GM12878 (cell line): Measurements from ENCODE around the gene GTSF1L. TPM values are rescaled to one million over a fixed set of nuclear protein-coding genes. Genes with fewer than 3 reads are reported as not detected.

Experiments
- ATAC-seq: fragments of 200-7000 bp; cut with Tn5 transposase; 3 replicates; pipeline ENCODE4 v1.9.1; 2020; ENCODE audit warnings: mild to moderate bottlenecking, moderate library complexity
- BruUV-seq: library from RNA; stranded (reverse); fragments of 400-500 nt; replicated peaks from 2 replicates; lab custom pipeline; 2021; lab: Mats Ljungman, UMichigan
- CTCF ChIA-PET: fragments of 300-600 bp; sonication (Branson Sonifier 250); formaldehyde crosslinking; extraction: SDS; loops from one replicate; lab custom pipeline; 2021; ENCODE audit warnings: inconsistent platforms; lab: Yijun Ruan, JAX
- POLR2A ChIA-PET: fragments of 350-600 bp; formaldehyde crosslinking; extraction: SDS; loops from one replicate; lab custom pipeline; 2021; ENCODE audit warnings: inconsistent platforms; lab: Charles Lee
- RAD21 ChIA-PET: fragments of 300-600 bp; sonication (Branson Sonifier 250); formaldehyde crosslinking; loops from one replicate; lab custom pipeline; 2023; ENCODE audit warnings: antibody characterized with exemption; ENCODE audit not compliant: unreplicated experiment; lab: Charles Lee
- SMC1A ChIA-PET: fragments of 300-600 bp; sonication (Branson Sonifier 250); formaldehyde crosslinking; loops from one replicate; lab custom pipeline; 2023; ENCODE audit not compliant: unreplicated experiment, uncharacterized antibody; lab: Charles Lee
- DNase-seq: peaks from one replicate; pipeline ENCODE4 v3.0.0-alpha.2; 2011; ENCODE audit warnings: low read depth, low spot score
- FAIRE-seq: peaks from 3 replicates; lab custom pipeline; 2011; peaks lifted over from hg19 to GRCh38; lab: Jason Lieb, UNC
- H2AFZ ChIP-seq: 2 replicates; pipeline ENCODE4 v1.6.0; 2011; ENCODE audit warnings: low read depth, low read length, control low read depth; ENCODE audit not compliant: control insufficient read depth
- H3K27ac ChIP-seq: 2 replicates; pipeline ENCODE4 v1.5.1; 2011; ENCODE audit warnings: control low read depth; ENCODE audit not compliant: control insufficient read depth, insufficient read depth
- H3K27me3 ChIP-seq, 2 experiments: replicated peaks in 1 of 2; 2 replicates each; pipeline versions ENCODE4 v1.6.0 to v1.6.1; 2011; ENCODE audit warnings: low read length in 1 of 2; ENCODE audit not compliant: control insufficient read depth in 2 of 2, insufficient read depth in 2 of 2
- H3K36me3 ChIP-seq, 2 experiments: 2 replicates each; pipeline ENCODE4 v1.5.1; 2011; ENCODE audit warnings: low read length in 1 of 2; ENCODE audit not compliant: control insufficient read depth in 2 of 2, insufficient read depth in 2 of 2
- H3K4me1 ChIP-seq: 2 replicates; pipeline ENCODE4 v1.6.1; 2011; ENCODE audit warnings: mild to moderate bottlenecking, low read length, moderate library complexity, mixed read lengths; ENCODE audit not compliant: control insufficient read depth, insufficient read depth
- H3K4me2 ChIP-seq: 2 replicates; pipeline ENCODE4 v1.6.0; 2011; ENCODE audit warnings: control low read depth; ENCODE audit not compliant: control insufficient read depth, insufficient read depth
- H3K4me3 ChIP-seq: fragments of 200-600 bp; sonication (generic); 2 replicates; pipeline ENCODE4 v1.5.1; 2016
- H3K79me2 ChIP-seq: 2 replicates; pipeline ENCODE4 v1.6.0; 2011; ENCODE audit warnings: low read length; ENCODE audit not compliant: control insufficient read depth, insufficient read depth
- H3K9ac ChIP-seq: 2 replicates; pipeline ENCODE4 v1.8.0; 2011; ENCODE audit warnings: low read length, control low read depth, mixed read lengths; ENCODE audit not compliant: control insufficient read depth, insufficient read depth
- H3K9me3 ChIP-seq: replicated peaks from 3 replicates; pipeline ENCODE4 v1.5.1; 2011; ENCODE audit warnings: mild to moderate bottlenecking, low read length; ENCODE audit not compliant: control insufficient read depth, insufficient read depth
- H4K20me1 ChIP-seq: 2 replicates; pipeline ENCODE4 v1.6.0; 2011; ENCODE audit not compliant: control insufficient read depth, insufficient read depth
- ATF7 ChIP-seq: fragments of 450-650 bp; IDR thresholded peaks from 2 replicates; pipeline ENCODE4 v1.6.1; 2016; ENCODE audit warnings: low read depth, mild to moderate bottlenecking
- CTCF ChIP-seq, 3 experiments: IDR thresholded peaks in 2 of 3; conservative IDR thresholded peaks in 1 of 3; 2 replicates each; pipeline ENCODE4 v1.5.1; 2011; ENCODE audit warnings: low read depth in 3 of 3, low read length in 3 of 3, mild to moderate bottlenecking in 3 of 3, control low read depth in 2 of 3, moderate library complexity in 2 of 3, inconsistent platforms in 1 of 3, mixed read lengths in 1 of 3; ENCODE audit not compliant: control insufficient read depth in 2 of 3, insufficient read depth in 1 of 3; ENCODE audit errors: extremely low read depth in 1 of 3
- E2F4 ChIP-seq: IDR thresholded peaks from 2 replicates; pipeline ENCODE4 v1.6.1; 2012; ENCODE audit warnings: low read depth, low read length, improper control_type of control experiment
- HDAC6 ChIP-seq: fragments of 200-600 bp; sonication (generic); IDR thresholded peaks from one replicate; pipeline ENCODE4 v1.8.0; 2017; ENCODE audit warnings: antibody characterized with exemption; ENCODE audit not compliant: unreplicated experiment
- MEF2B ChIP-seq: fragments of 450-650 bp; IDR thresholded peaks from 2 replicates; pipeline ENCODE4 v1.6.1; 2018; ENCODE audit warnings: mild to moderate bottlenecking, moderate library complexity; ENCODE audit not compliant: partially characterized antibody, poor library complexity, severe bottlenecking
- MLLT1 ChIP-seq: fragments of 450-650 bp; IDR thresholded peaks from 2 replicates; pipeline ENCODE4 v1.6.1; 2016; ENCODE audit warnings: mild to moderate bottlenecking
- MYC ChIP-seq: IDR thresholded peaks from 2 replicates; pipeline ENCODE4 v1.6.1; 2011; ENCODE audit warnings: mild to moderate bottlenecking, low read length, moderate library complexity, inconsistent platforms; ENCODE audit not compliant: insufficient read depth, insufficient replicate concordance, insufficient read length, severe bottlenecking
- NR2C2 ChIP-seq: IDR thresholded peaks from 2 replicates; pipeline ENCODE4 v1.6.1; 2011; ENCODE audit warnings: borderline replicate concordance, low read depth; ENCODE audit not compliant: control insufficient read depth, insufficient read length
- PAX5 ChIP-seq: IDR thresholded peaks from 2 replicates; pipeline ENCODE4 v1.6.1; 2011; ENCODE audit warnings: low read depth, low read length, borderline replicate concordance
- POLR2A ChIP-seq: IDR thresholded peaks from 2 replicates; pipeline ENCODE4 v1.6.1; 2011; ENCODE audit warnings: low read depth, mild to moderate bottlenecking, low read length
- POU2F2 ChIP-seq: IDR thresholded peaks from 3 replicates; pipeline ENCODE4 v1.6.1; 2011; ENCODE audit warnings: low read depth, mild to moderate bottlenecking, low read length, borderline replicate concordance
- SMAD1 ChIP-seq: fragments of 450-650 bp; IDR thresholded peaks from 2 replicates; pipeline ENCODE4 v1.6.1; 2018; ENCODE audit warnings: mild to moderate bottlenecking, low read depth; ENCODE audit not compliant: partially characterized antibody
- SPI1 ChIP-seq: IDR thresholded peaks from 2 replicates; pipeline ENCODE4 v1.6.1; 2011; ENCODE audit warnings: low read depth, mild to moderate bottlenecking, low read length, moderate library complexity, borderline replicate concordance; ENCODE audit not compliant: insufficient read depth
- YY1 ChIP-seq: IDR thresholded peaks from 2 replicates; pipeline ENCODE4 v1.6.1; 2011; ENCODE audit warnings: low read depth, mild to moderate bottlenecking, low read length
- ZNF24 ChIP-seq: fragments of 450-650 bp; IDR thresholded peaks from 2 replicates; pipeline ENCODE4 v1.6.1; 2017; ENCODE audit warnings: antibody characterized with exemption, mild to moderate bottlenecking
- ZNF592 ChIP-seq: fragments of 450-650 bp; IDR thresholded peaks from 2 replicates; pipeline ENCODE4 v1.6.1; 2017; ENCODE audit warnings: mild to moderate bottlenecking, moderate library complexity
- WGBS: methylation state at CpG from one replicate; pipeline ENCODE4 v1.1.6; 2016; ENCODE audit warnings: low lambda C conversion rate; ENCODE audit not compliant: insufficient replicate concordance, insufficient coverage; ENCODE audit errors: missing lambda C conversion rate; 5-methylcytosine and 5-hydroxymethylcytosine counted together
- in situ Hi-C: fragments of 300-500 bp; cut with MboI; formaldehyde crosslinking; loops from 9 replicates; pipeline ENCODE4 v1.14.3; 2018; ENCODE audit warnings: mixed read lengths
- intact Hi-C: fragments of 100-400 bp; cut with micrococcal nuclease; formaldehyde crosslinking; loops from one replicate; pipeline ENCODE4 v1.14.2; 2022; ENCODE audit not compliant: unreplicated experiment
- polyA plus RNA-seq, 11 experiments: library from polyadenylated mRNA; depleted of rRNA in 4 of 11; unstranded in 6 of 11; stranded (reverse) in 5 of 11; fragments of >200 nt; fragmentation: Nextera tagmentation in 4 of 11; fragmentation: Illumina TruSeq in 1 of 11; extraction: Ambion mirVana in 4 of 11; extraction: Trizol in 1 of 11; gene quantifications; 1 replicate in 1 of 11; 2 replicates in 10 of 11; pipeline versions ENCODE4 v1.2.1 to v1.2.3, GENCODE V29; 2011 to 2016; ENCODE audit warnings: inconsistent platforms in 2 of 11, missing spikeins in 2 of 11, low read depth in 1 of 11
- total RNA-seq, 4 experiments: library from RNA; depleted of rRNA in 3 of 4; stranded (reverse); fragments of >200 nt in 3 of 4; fragmentation: Illumina TruSeq in 1 of 4; extraction: Trizol in 1 of 4; gene quantifications; 2 replicates each; pipeline versions ENCODE4 v1.2.1 to v1.2.3, GENCODE V29; 2013 to 2021

Gene GTSF1L
- total and polyA plus RNA-seq, 10 of the 15 experiments (the other 5 are each of a cell fraction or from before 2014, with no cell fraction given): 0.56 to 2.4 (median 1.3) TPM

- 87% methylated on average over 9 of the region's 9 CpGs for WGBS
- no TSS peak for BruUV-seq
- Histone ChIP-seq H3K79me2 (peaks cover 3% of the 10 kb centered on the region), H4K20me1 (no peaks in the 10 kb centered on the region), H3K9me3 (no peaks in the 10 kb centered on the region; the same call in 1 of the 3 replicates), H3K4me2 (no peak overlapping the region), H3K9ac (no peak overlapping the region), H3K4me1 (peaks cover 18% of the 10 kb centered on the region), H3K27ac (no peak overlapping the region), H2AFZ (no peak overlapping the region), H3K36me3 (peaks cover 9 to 35% of the 10 kb centered on the region in 2 experiments; a peak in 3 of 4 replicates), H3K4me3 (no peak overlapping the region), H3K27me3 (no peaks in the 10 kb centered on the region)
- DNase-seq (no peak), FAIRE-seq (no peak), ATAC-seq (no peak)
- RAD21 ChIA-PET: no interaction called here
- in situ Hi-C loops (no loop called here), intact Hi-C loops (no loop called here)
- CTCF ChIA-PET: interaction anchor here (1.0 to 1.2 kb wide), 2 partner anchors 366 to 368 kb away, joined by 3 read pairs; no protein-coding TSS in a partner anchor
- SMC1A ChIA-PET: interaction anchor here (0.6 to 1.0 kb wide), 4 partner anchors 9 to 263 kb away, joined by 3 read pairs; no protein-coding TSS in a partner anchor
- POLR2A ChIA-PET: no interaction called here
- TF ChIP-seq ZNF24 (no peak), MEF2B (no peak), ZNF592 (no peak), HDAC6 (no peak), POU2F2 (no peak), POLR2A (no peak), PAX5 (no peak), MLLT1 (no peak), YY1 (no peak), CTCF (IDR thresholded peaks at IDR 0.05 in 2 of 3, conservative IDR thresholded peaks at IDR 0.05 in 1 of 3; ENCODE audit: control insufficient read depth in 2 of 3, extremely low read depth in 1 of 3, insufficient read depth in 1 of 3, low read depth in 3 of 3, low read length in 3 of 3) (no peak), ATF7 (no peak), E2F4 (no peak), SMAD1 (no peak), NR2C2 (no peak), SPI1 (no peak), MYC (no peak)
Observed at GRCh38 chr20:43715044-43715443, 11.8 kb downstream of the GTSF1L start.
